CD4-positive, alpha-beta T cell treated with Interleukin-4 for 1 hour (primary cell): ENCODE data around the gene PGM5.

ENCODE experiments used
- DNase-seq, 2 donors: peaks; one replicate each; pipeline ENCODE4 v3.0.0-alpha.2; 2020 to 2022

PGM5 gene

GRCh38 chr9:68443624-68444023 lies 87.2 kb downstream of the PGM5 start:
- no peak for DNase-seq

- no peak for DNase-seq
Observed at GRCh38 chr9:68446836-68447235, 90.4 kb downstream of the PGM5 start.

GRCh38 chr9:68447611-68448010 lies 91.2 kb downstream of the PGM5 start:
- DNase-seq, result no peak

GRCh38 chr9:68454579-68455334 lies 98.3 kb downstream of the PGM5 start:
- DNase-seq, result no peak

- no peak for DNase-seq
Observed at GRCh38 chr9:68455451-68455850, 99.0 kb downstream of the PGM5 start.

- DNase-seq, result no peak
Observed at GRCh38 chr9:68457803-68458202, 101.4 kb downstream of the PGM5 start.

GRCh38 chr9:68458918-68459317 lies 102.5 kb downstream of the PGM5 start:
- no peak for DNase-seq

GRCh38 chr9:68462105-68462775 lies 105.8 kb downstream of the PGM5 start:
- no peak for DNase-seq

GRCh38 chr9:68470067-68470466 lies 113.7 kb downstream of the PGM5 start:
- no peak for DNase-seq

GRCh38 chr9:68470634-68471033 lies 114.2 kb downstream of the PGM5 start:
- no peak for DNase-seq

GRCh38 chr9:68472119-68472518 lies 115.7 kb downstream of the PGM5 start:
- DNase-seq, result no peak

- no peak for DNase-seq
Observed at GRCh38 chr9:68473790-68474189, 117.4 kb downstream of the PGM5 start.

GRCh38 chr9:68476422-68476821 lies 120.0 kb downstream of the PGM5 start:
- DNase-seq, result no peak

- DNase-seq, result no peak
Observed at GRCh38 chr9:68476847-68477246, 120.4 kb downstream of the PGM5 start.

- DNase-seq, result no peak
Observed at GRCh38 chr9:68480807-68481206, 124.4 kb downstream of the PGM5 start.

- no peak for DNase-seq
Observed at GRCh38 chr9:68482548-68482947, 126.1 kb downstream of the PGM5 start.

- DNase-seq, result no peak
Observed at GRCh38 chr9:68488126-68488525, 131.7 kb downstream of the PGM5 start.

GRCh38 chr9:68489646-68490045 lies 133.2 kb downstream of the PGM5 start:
- no peak for DNase-seq

GRCh38 chr9:68492806-68493205 lies 136.4 kb downstream of the PGM5 start:
- DNase-seq, result no peak

GRCh38 chr9:68493541-68493940 lies 137.1 kb downstream of the PGM5 start:
- no peak for DNase-seq

GRCh38 chr9:68493958-68494577 lies 137.7 kb downstream of the PGM5 start:
- DNase-seq, result no peak

- no peak for DNase-seq
Observed at GRCh38 chr9:68495247-68495646, 138.8 kb downstream of the PGM5 start.

- no peak for DNase-seq
Observed at GRCh38 chr9:68496356-68496755, 139.9 kb downstream of the PGM5 start.

- no peak for DNase-seq
Observed at GRCh38 chr9:68497629-68498028, 141.2 kb downstream of the PGM5 start.
